ENCODE measurements around the gene SPATA32. TPM values are rescaled to one million over a fixed set of nuclear protein-coding genes. Genes with fewer than 3 reads are reported as not detected.

Gene SPATA32
- total and polyA plus RNA-seq, 2 experiments from 2014 or later = not detected

- Histone ChIP-seq H3K9me2 (ENCODE audit: insufficient read depth) (no peaks in the 10 kb centered on the region), H2AFZ (no peak overlapping the region), H3K27me3 (ENCODE audit: insufficient read depth) (no peaks in the 10 kb centered on the region), H3K4me3 (no peak overlapping the region), H3K36me3 (ENCODE audit: insufficient read depth) (no peaks in the 10 kb centered on the region), H3K4me2 (no peak overlapping the region), H4K20me1 (replicated peaks; ENCODE audit: insufficient read depth) (no peaks in the 10 kb centered on the region; the same call in 1 of the 2 replicates), H3K79me2 (replicated peaks; ENCODE audit: insufficient read depth) (no peaks in the 10 kb centered on the region), H3K27ac (ENCODE audit: low read depth) (no peak overlapping the region), H3K4me1 (ENCODE audit: insufficient read depth) (no peaks in the 10 kb centered on the region), H3F3A (replicated peaks; ENCODE audit: low read depth) (peaks cover 7% of the 10 kb centered on the region; the same call in 1 of the 2 replicates)
- DNase-seq (ENCODE audit: low spot score) = peak; percentile 98
- Mint-ChIP-seq H3K4me3 (no peak overlapping the region; the same call in 2 of the 3 replicates), H3K27me3 (ENCODE audit: insufficient read depth, low read depth, poor library complexity) (peaks cover 2% of the 10 kb centered on the region), H3K9me3 (no peaks in the 10 kb centered on the region), H3K27ac (peak overlapping the region; percentile 41; the same call in 1 of the 2 replicates), H3K4me1 (peaks cover 17% of the 10 kb centered on the region), H3K36me3 (ENCODE audit: low read depth) (peaks cover 3% of the 10 kb centered on the region; the same call in 2 of the 3 replicates)
- TF ChIP-seq ZNF331 (CRISPR knock-in tag; IDR thresholded peaks at IDR 0.05; ENCODE audit: low read depth) = no peak
- TF ChIP-seq POLR2AphosphoS5 (IDR thresholded peaks at IDR 0.05; ENCODE audit: low read depth) = no peak
- TF ChIP-seq JUNB (IDR thresholded peaks at IDR 0.05; ENCODE audit: unreplicated experiment) = no peak
- peak; percentile 93 to 97 for TF ChIP-seq CTCF (conservative IDR thresholded peaks at IDR 0.05; ENCODE audit: low read depth in 2 of 2)
- ATAC-seq = peak; percentile 96
These were observed 15.4 kb upstream of the SPATA32 start for GRCh38 chr17:45277216-45277849.

- Histone ChIP-seq H3K27me3 (ENCODE audit: insufficient read depth) (no peaks in the 10 kb centered on the region), H3K4me2 (no peak overlapping the region), H3K4me3 (no peak overlapping the region), H3K79me2 (replicated peaks; ENCODE audit: insufficient read depth) (no peaks in the 10 kb centered on the region), H2AFZ (no peak overlapping the region), H3K4me1 (ENCODE audit: insufficient read depth) (no peaks in the 10 kb centered on the region), H3K27ac (ENCODE audit: low read depth) (no peak overlapping the region), H4K20me1 (replicated peaks; ENCODE audit: insufficient read depth) (no peaks in the 10 kb centered on the region; the same call in 1 of the 2 replicates), H3K36me3 (ENCODE audit: insufficient read depth) (no peaks in the 10 kb centered on the region), H3F3A (replicated peaks; ENCODE audit: low read depth) (peaks cover 7% of the 10 kb centered on the region; the same call in 1 of the 2 replicates), H3K9me2 (ENCODE audit: insufficient read depth) (no peaks in the 10 kb centered on the region)
- peaks cover 17% of the 10 kb centered on the region for H3K4me1 Mint-ChIP-seq
- DNase-seq (ENCODE audit: low spot score) (no peak), ATAC-seq (no peak)
- TF ChIP-seq ZNF114 (CRISPR knock-in tag; IDR thresholded peaks at IDR 0.05) (no peak), NANOG (IDR thresholded peaks at IDR 0.05; ENCODE audit: borderline replicate concordance) (no peak), EZH2phosphoT487 (IDR thresholded peaks at IDR 0.05; ENCODE audit: unreplicated experiment) (no peak)
- TF ChIP-seq, protein P1, sequence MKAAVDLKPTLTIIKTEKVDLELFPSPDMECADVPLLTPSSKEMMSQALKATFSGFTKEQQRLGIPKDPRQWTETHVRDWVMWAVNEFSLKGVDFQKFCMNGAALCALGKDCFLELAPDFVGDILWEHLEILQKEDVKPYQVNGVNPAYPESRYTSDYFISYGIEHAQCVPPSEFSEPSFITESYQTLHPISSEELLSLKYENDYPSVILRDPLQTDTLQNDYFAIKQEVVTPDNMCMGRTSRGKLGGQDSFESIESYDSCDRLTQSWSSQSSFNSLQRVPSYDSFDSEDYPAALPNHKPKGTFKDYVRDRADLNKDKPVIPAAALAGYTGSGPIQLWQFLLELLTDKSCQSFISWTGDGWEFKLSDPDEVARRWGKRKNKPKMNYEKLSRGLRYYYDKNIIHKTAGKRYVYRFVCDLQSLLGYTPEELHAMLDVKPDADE (IDR thresholded peaks at IDR 0.05) = no peak
- H3K9me3 Mint-ChIP-seq = no peaks in the 10 kb centered on the region
- no peaks in the 10 kb centered on the region for H3K27me3 Mint-ChIP-seq (ENCODE audit: insufficient read depth, low read depth, poor library complexity)
- peaks cover 3% of the 10 kb centered on the region; the same call in 1 of the 3 replicates for H3K36me3 Mint-ChIP-seq (ENCODE audit: low read depth)
- H3K27ac Mint-ChIP-seq = no peak overlapping the region
- H3K4me3 Mint-ChIP-seq = no peak overlapping the region
These were observed 14.1 kb upstream of the SPATA32 start for GRCh38 chr17:45276031-45276430.
